ENCODE measurements around the gene PSMA2. TPM values are rescaled to one million over a fixed set of nuclear protein-coding genes. Genes with fewer than 3 reads are reported as not detected.

The PSMA2 gene
- polyA plus RNA-seq, 3 donors = 51.8 to 294 (median 283) TPM

DNA sequence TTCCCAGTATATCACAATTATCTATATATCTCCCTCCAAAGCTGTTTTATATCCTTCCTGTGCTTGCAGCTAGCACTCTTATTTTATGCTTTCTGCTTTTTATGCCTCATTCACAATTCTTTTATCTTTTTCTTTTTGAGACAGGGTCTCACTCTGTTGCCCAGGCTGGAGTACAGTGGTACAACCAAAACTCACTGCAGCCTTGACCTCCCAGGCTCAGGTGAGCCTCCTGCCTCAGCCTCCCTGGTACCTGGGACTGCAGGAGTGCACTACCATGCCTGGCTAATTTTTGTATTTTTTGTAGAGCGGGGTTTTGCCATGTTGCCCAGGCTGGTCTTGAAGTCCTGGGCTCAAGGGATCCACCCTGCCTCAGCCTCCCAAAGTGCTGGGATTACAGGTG is 25.8 kb downstream of the PSMA2 start:
- H3K79me2 ChIP-seq (ENCODE audit: insufficient read depth, low read length) = peaks cover 3% of the 10 kb centered on the region
- H3K9me3 ChIP-seq (replicated peaks in 1 of 2; ENCODE audit: control insufficient read depth in 1 of 2, insufficient read depth in 1 of 2, low read length in 2 of 2) = no peaks in the 10 kb centered on the region
- H4K20me1 ChIP-seq (ENCODE audit: insufficient read depth, low read length) = no peaks in the 10 kb centered on the region
- no peak overlapping the region for H3K4me3 ChIP-seq (replicated peaks in 1 of 3; ENCODE audit: low read depth in 2 of 3, low read length in 3 of 3)
- H3K4me3 Mint-ChIP-seq = no peak overlapping the region
- no peaks in the 10 kb centered on the region for H3K27me3 ChIP-seq (ENCODE audit: control insufficient read depth in 2 of 2, insufficient read depth in 2 of 2, low read length in 2 of 2)
- TF ChIP-seq CTCF (IDR thresholded peaks at IDR 0.05) = no peak
- H3K4me2 ChIP-seq (replicated peaks; ENCODE audit: extremely low read depth, low read length, poor library complexity, severe bottlenecking) = no peak overlapping the region
- peaks cover 5 to 6% of the 10 kb centered on the region in 2 donors for H3K4me1 ChIP-seq (ENCODE audit: control insufficient read depth in 1 of 2, insufficient read depth in 2 of 2, low read length in 2 of 2)
- no peak overlapping the region for H3K27ac ChIP-seq (ENCODE audit: low read depth in 1 of 2, low read length in 2 of 2)
- 100% methylated on average over 1 of the region's 1 CpG for WGBS (ENCODE audit: insufficient coverage)
- H2AFZ ChIP-seq (ENCODE audit: insufficient read depth, low read depth, low read length, poor library complexity, severe bottlenecking) = no peak overlapping the region
- no peak for DNase-seq
- intact Hi-C loops (cut with micrococcal nuclease) = no loop called here
- H3K36me3 ChIP-seq (replicated peaks in 1 of 2; ENCODE audit: control insufficient read depth in 1 of 2, insufficient read depth in 2 of 2, low read length in 2 of 2) = no peaks in the 10 kb centered on the region
- peaks cover 0 to under 1% (median 0%) of the 10 kb centered on the region in 7 donors for H3K9me3 Mint-ChIP-seq
- H3K4me1 Mint-ChIP-seq = peaks cover 21% of the 10 kb centered on the region
- no peak overlapping the region for H3K9ac ChIP-seq (ENCODE audit: insufficient read depth, low read length, poor library complexity, severe bottlenecking)
- peaks cover 0 to 3% (median 2%) of the 10 kb centered on the region in 3 donors for H3K27me3 Mint-ChIP-seq (ENCODE audit: low read depth in 3 of 3)
- H3K36me3 Mint-ChIP-seq = peaks cover 3 to 5% of the 10 kb centered on the region in 2 donors
- H3K27ac Mint-ChIP-seq = no peak overlapping the region

DNA sequence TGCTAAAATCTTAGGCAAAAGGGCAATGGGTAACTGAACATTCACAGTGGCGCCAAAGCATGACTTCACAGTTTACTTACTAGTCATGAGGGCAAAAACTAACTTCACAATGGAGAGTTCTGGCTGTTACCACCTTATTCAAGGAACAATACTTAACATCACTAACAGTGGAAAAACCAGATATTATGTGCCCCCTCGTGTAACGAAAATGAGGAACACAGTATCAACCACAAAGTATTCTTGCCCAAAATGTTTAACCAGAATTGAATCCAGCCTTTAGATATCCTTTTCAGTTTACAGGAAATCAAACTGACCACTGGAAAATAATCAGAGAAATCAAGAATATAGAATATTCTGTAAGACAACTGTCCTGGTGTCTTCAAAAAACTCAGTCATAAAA is 29.6 kb downstream of the PSMA2 start:
- Histone ChIP-seq H3K27me3 (ENCODE audit: control insufficient read depth in 2 of 2, insufficient read depth in 2 of 2, low read length in 2 of 2) (no peaks in the 10 kb centered on the region), H3K9me3 (replicated peaks in 1 of 2; ENCODE audit: control insufficient read depth in 1 of 2, insufficient read depth in 1 of 2, low read length in 2 of 2) (no peaks in the 10 kb centered on the region), H4K20me1 (ENCODE audit: insufficient read depth, low read length) (no peaks in the 10 kb centered on the region), H2AFZ (ENCODE audit: insufficient read depth, low read depth, low read length, poor library complexity, severe bottlenecking) (no peak overlapping the region), H3K79me2 (ENCODE audit: insufficient read depth, low read length) (no peaks in the 10 kb centered on the region), H3K27ac (ENCODE audit: low read depth in 1 of 2, low read length in 2 of 2) (no peak overlapping the region), H3K4me1 (ENCODE audit: control insufficient read depth in 1 of 2, insufficient read depth in 2 of 2, low read length in 2 of 2) (no peaks in the 10 kb centered on the region), H3K4me3 (replicated peaks in 1 of 3; ENCODE audit: low read depth in 2 of 3, low read length in 3 of 3) (no peak overlapping the region), H3K36me3 (replicated peaks in 1 of 2; ENCODE audit: control insufficient read depth in 1 of 2, insufficient read depth in 2 of 2, low read length in 2 of 2) (no peaks in the 10 kb centered on the region), H3K9ac (ENCODE audit: insufficient read depth, low read length, poor library complexity, severe bottlenecking) (no peak overlapping the region), H3K4me2 (replicated peaks; ENCODE audit: extremely low read depth, low read length, poor library complexity, severe bottlenecking) (no peak overlapping the region)
- Mint-ChIP-seq H3K9me3 (peaks cover 0 to 2% (median 0%) of the 10 kb centered on the region in 7 donors), H3K36me3 (no peaks in the 10 kb centered on the region), H3K27ac (no peak overlapping the region), H3K4me1 (peaks cover 9% of the 10 kb centered on the region), H3K27me3 (ENCODE audit: low read depth in 3 of 3) (peaks cover 0 to 4% (median 2%) of the 10 kb centered on the region in 3 donors), H3K4me3 (no peak overlapping the region)
- TF ChIP-seq CTCF (IDR thresholded peaks at IDR 0.05) = no peak
- intact Hi-C loops (cut with micrococcal nuclease) = no loop called here
- no peak for DNase-seq
- no CpG with 5 or more reads among the region's 3 CpGs for WGBS (ENCODE audit: insufficient coverage)
